Upper lobe of left lung (tissue), 6 donors: ENCODE measurements around the gene LINGO1. TPM values are rescaled to one million over a fixed set of nuclear protein-coding genes. Genes with fewer than 3 reads are reported as not detected.

Experiments
- ATAC-seq, 2 donors: fragments of 200-7000 bp; cut with Tn5 transposase; one replicate each; pipeline ENCODE4 v1.9.1; 2022; ENCODE audit warnings: mild to moderate bottlenecking in 2 of 2, moderate library complexity in 2 of 2; ENCODE audit not compliant: low FRiP score in 2 of 2
- DNase-seq, 2 donors: peaks; one replicate each; pipeline ENCODE4 v3.0.0-alpha.2; 2019 to 2020
- H3K27ac ChIP-seq, 4 donors: fragments of 200-600 bp; sonication (generic); one replicate each; pipeline ENCODE4 v1.5.1; 2016 to 2019
- H3K27me3 ChIP-seq, 4 donors: fragments of 200-600 bp; sonication (generic); one replicate each; pipeline ENCODE4 v1.5.1; 2017 to 2019
- H3K36me3 ChIP-seq, 4 donors: fragments of 200-600 bp; sonication (generic); one replicate each; pipeline ENCODE4 v1.5.1; 2016 to 2019
- H3K4me1 ChIP-seq, 4 donors: fragments of 200-600 bp; sonication (generic); one replicate each; pipeline ENCODE4 v1.5.1; 2018 to 2019
- H3K4me3 ChIP-seq, 4 donors: fragments of 200-600 bp; sonication (generic); one replicate each; pipeline ENCODE4 v1.5.1; 2017 to 2019; ENCODE audit warnings: mild to moderate bottlenecking in 2 of 4, moderate library complexity in 1 of 4
- H3K9me3 ChIP-seq, 4 donors: fragments of 200-600 bp; sonication (generic); one replicate each; pipeline ENCODE4 v1.5.1; 2018 to 2019
- EP300 ChIP-seq, 4 donors: sonication (generic); formaldehyde crosslinking; IDR thresholded peaks; one replicate each; pipeline ENCODE4 v1.5.1; 2017; ENCODE audit warnings: antibody characterized with exemption in 4 of 4, control low read depth in 2 of 4
- POLR2A ChIP-seq, 4 donors: fragments of 450-650 bp; IDR thresholded peaks; one replicate each; pipeline ENCODE4 v1.5.1; 2016 to 2017; ENCODE audit warnings: antibody characterized with exemption in 4 of 4, mild to moderate bottlenecking in 2 of 4
- POLR2AphosphoS5 ChIP-seq, 2 donors: sonication (generic); formaldehyde crosslinking; IDR thresholded peaks; one replicate each; pipeline ENCODE4 v1.5.1; 2017; ENCODE audit warnings: antibody characterized with exemption in 2 of 2
- WGBS, 2 donors: methylation state at CpG; one replicate each; pipeline ENCODE4 v1.1.5; 2017 to 2018; 5-methylcytosine and 5-hydroxymethylcytosine counted together
- total RNA-seq, 6 donors: library from RNA; depleted of rRNA in 4 of 6; stranded (reverse); fragments of >200 nt in 4 of 6; gene quantifications; one replicate each; pipeline versions ENCODE4 v1.1.0 to v1.2.1, GENCODE V29; 2016 to 2021
- TF ChIP-seq, protein P1 (sequence below), 6 experiments: fragments of 450-650 bp in 4 of 6; fragments of 200-600 bp in 2 of 6; sonication (generic) in 2 of 6; IDR thresholded peaks; one replicate each; pipeline ENCODE4 v1.5.1; 2016 to 2019; ENCODE audit warnings: antibody characterized with exemption in 6 of 6
- donor health status: DM: no; HTN: no; CAD: no; lungs with moderate emphysema.
- donor health status: DM: no; HTN: yes; CAD: no; lungs with severe emphysema.

The LINGO1 gene
- total RNA-seq, 6 donors from 2014 or later, result 0.15 to 0.84 (median 0.43) TPM; not detected in 2

DNA sequence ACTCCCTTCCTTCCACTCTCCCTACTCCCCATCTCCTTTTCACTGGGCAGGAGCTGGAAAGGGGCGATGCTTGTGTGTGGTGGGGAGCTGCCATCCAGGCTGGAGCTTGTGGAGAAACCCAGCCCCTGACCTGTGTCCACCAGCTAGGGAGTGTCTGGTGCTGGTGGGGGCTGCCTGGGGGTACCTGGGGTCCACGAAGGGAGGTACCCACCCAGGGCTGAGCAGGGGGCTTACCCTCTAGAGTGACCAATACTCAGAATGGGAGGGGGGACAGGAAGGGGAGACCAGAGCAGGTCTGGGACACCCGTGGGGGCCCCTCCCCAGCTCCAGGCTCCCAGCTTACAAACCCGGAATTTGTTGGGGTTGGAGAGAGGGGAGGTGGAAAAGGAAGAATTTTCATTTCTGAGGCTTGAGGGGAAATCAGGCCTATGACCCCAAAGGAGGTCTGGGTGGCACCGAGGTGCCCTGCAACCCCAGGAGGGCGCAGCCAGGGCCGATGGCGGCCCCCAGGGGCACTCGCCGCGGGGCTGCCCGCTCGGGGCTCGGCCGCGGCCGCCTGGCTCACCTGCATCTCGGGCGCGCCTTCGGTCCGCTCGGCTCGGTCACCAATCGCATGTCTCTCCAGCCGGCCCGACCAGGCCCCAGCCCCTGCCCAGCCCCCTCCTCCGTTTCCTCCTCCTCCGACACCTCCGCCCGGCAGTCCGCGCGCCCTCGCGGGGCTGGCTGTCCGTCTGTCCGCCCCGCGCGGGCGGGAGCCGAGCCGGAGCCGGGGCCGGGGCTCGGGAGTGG is 773 bp downstream of the LINGO1 start:
- ATAC-seq (no peak), DNase-seq (peak in 1 of 2 donors; percentile 85)
- H3K4me3 ChIP-seq, result peak overlapping the region in 3 of 4 donors; percentile 42 to 53 (median 46)

DNA sequence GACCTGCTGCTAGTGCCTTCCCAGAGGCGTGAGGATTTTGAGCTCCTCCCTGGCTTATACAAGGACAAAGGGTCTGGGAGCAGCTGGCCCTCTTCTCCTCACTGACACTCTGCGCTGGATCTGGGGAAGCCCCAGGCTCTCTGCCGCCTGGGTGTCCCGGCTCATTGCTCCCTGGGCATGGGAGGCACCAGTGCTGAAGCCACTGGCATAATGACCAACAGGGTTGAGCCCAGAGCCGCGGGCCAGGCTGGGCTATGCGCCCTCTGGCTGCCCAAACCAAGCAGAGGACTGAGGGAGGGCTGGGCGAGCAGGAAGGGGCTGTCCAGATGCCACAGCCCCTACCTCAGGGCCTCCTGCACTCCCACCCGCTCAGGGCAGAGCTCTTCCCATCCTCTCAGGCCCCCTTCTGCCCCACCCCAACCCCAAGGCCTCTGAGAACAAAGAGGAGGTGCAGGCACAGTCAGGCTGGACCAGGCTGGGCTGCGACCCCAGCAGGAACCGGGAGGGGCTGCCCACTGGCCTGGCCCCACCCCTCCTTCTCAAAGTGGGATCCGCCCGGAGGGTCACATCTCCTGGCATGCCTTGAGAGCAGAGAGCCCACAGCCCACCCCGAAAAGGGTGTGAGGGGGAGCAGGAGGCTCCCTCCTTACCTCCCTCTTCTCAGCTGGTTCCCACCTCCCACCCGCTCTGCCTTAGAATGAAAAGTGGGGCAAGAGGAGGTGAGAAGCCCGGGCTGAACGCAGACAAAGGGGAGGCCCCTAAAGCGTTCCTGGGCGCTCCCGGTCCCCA is 1.6 kb downstream of the LINGO1 start:
- whole genome bisulfite sequencing, 2 donors, result 24 to 29% methylated on average over 9 to 20 of the region's 20 CpGs
- Histone ChIP-seq H3K36me3 (no peaks in the 10 kb centered on the region), H3K27me3 (peaks cover 2 to 47% (median 22%) of the 10 kb centered on the region in 4 donors), H3K9me3 (no peaks in the 10 kb centered on the region), H3K4me3 (no peak overlapping the region), H3K4me1 (peaks cover 14 to 37% (median 27%) of the 10 kb centered on the region in 4 donors), H3K27ac (no peak overlapping the region)
- peak in 1 of 2 donors; percentile 73 for DNase-seq
- ATAC-seq, result no peak
- TF ChIP-seq POLR2A (IDR thresholded peaks at IDR 0.05) (no peak), POLR2AphosphoS5 (IDR thresholded peaks at IDR 0.05) (no peak), EP300 (IDR thresholded peaks at IDR 0.05) (no peak)
- TF ChIP-seq, protein P1, sequence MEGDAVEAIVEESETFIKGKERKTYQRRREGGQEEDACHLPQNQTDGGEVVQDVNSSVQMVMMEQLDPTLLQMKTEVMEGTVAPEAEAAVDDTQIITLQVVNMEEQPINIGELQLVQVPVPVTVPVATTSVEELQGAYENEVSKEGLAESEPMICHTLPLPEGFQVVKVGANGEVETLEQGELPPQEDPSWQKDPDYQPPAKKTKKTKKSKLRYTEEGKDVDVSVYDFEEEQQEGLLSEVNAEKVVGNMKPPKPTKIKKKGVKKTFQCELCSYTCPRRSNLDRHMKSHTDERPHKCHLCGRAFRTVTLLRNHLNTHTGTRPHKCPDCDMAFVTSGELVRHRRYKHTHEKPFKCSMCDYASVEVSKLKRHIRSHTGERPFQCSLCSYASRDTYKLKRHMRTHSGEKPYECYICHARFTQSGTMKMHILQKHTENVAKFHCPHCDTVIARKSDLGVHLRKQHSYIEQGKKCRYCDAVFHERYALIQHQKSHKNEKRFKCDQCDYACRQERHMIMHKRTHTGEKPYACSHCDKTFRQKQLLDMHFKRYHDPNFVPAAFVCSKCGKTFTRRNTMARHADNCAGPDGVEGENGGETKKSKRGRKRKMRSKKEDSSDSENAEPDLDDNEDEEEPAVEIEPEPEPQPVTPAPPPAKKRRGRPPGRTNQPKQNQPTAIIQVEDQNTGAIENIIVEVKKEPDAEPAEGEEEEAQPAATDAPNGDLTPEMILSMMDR (IDR thresholded peaks at IDR 0.05), result no peak

More for the DNA sequence above, 773 bp downstream of the LINGO1 start:
- 0 to 18% methylated on average over 3 to 5 of the region's 47 CpGs for WGBS, 2 donors
- Histone ChIP-seq H3K4me1 (peaks cover 14 to 37% (median 27%) of the 10 kb centered on the region in 4 donors), H3K36me3 (no peaks in the 10 kb centered on the region), H3K27me3 (peaks cover 2 to 47% (median 22%) of the 10 kb centered on the region in 4 donors), H3K27ac (no peak overlapping the region), H3K9me3 (no peaks in the 10 kb centered on the region)
- TF ChIP-seq POLR2AphosphoS5 (IDR thresholded peaks at IDR 0.05), result no peak
- TF ChIP-seq EP300 (IDR thresholded peaks at IDR 0.05), result no peak
- TF ChIP-seq POLR2A (IDR thresholded peaks at IDR 0.05), result no peak
- TF ChIP-seq, protein P1 (IDR thresholded peaks at IDR 0.05), result no peak

DNA sequence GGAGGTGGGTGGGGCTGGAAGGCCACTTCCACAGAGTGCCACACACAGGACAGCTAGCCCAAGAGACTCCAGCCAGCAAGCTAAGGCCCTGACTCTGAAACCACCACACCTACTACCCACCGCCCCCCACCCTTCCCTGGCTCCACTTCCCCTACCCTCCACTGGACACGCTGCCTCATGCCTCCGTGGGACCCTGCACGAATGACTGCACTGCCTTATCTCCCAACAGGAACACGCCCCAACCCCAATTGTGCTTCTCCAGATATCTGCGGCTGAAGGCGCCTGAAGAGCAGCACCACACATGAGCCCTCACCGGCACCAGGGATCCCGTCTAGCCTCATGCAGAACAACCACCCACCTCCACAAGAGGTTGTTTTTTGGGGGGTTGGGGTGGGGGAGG is 2.7 kb downstream of the LINGO1 start:
- Histone ChIP-seq H3K27ac (no peak overlapping the region), H3K4me1 (peaks cover 14 to 37% (median 27%) of the 10 kb centered on the region in 4 donors), H3K4me3 (no peak overlapping the region), H3K9me3 (no peaks in the 10 kb centered on the region), H3K36me3 (no peaks in the 10 kb centered on the region), H3K27me3 (peaks cover 2 to 47% (median 21%) of the 10 kb centered on the region in 4 donors)
- DNase-seq (no peak), ATAC-seq (no peak)
- no peak for TF ChIP-seq POLR2A (IDR thresholded peaks at IDR 0.05)
- TF ChIP-seq, protein P1 (IDR thresholded peaks at IDR 0.05), result no peak
- no peak for TF ChIP-seq POLR2AphosphoS5 (IDR thresholded peaks at IDR 0.05)
- no peak for TF ChIP-seq EP300 (IDR thresholded peaks at IDR 0.05)
- WGBS, 2 donors, result 77 to 85% methylated on average over 7 to 9 of the region's 9 CpGs

DNA sequence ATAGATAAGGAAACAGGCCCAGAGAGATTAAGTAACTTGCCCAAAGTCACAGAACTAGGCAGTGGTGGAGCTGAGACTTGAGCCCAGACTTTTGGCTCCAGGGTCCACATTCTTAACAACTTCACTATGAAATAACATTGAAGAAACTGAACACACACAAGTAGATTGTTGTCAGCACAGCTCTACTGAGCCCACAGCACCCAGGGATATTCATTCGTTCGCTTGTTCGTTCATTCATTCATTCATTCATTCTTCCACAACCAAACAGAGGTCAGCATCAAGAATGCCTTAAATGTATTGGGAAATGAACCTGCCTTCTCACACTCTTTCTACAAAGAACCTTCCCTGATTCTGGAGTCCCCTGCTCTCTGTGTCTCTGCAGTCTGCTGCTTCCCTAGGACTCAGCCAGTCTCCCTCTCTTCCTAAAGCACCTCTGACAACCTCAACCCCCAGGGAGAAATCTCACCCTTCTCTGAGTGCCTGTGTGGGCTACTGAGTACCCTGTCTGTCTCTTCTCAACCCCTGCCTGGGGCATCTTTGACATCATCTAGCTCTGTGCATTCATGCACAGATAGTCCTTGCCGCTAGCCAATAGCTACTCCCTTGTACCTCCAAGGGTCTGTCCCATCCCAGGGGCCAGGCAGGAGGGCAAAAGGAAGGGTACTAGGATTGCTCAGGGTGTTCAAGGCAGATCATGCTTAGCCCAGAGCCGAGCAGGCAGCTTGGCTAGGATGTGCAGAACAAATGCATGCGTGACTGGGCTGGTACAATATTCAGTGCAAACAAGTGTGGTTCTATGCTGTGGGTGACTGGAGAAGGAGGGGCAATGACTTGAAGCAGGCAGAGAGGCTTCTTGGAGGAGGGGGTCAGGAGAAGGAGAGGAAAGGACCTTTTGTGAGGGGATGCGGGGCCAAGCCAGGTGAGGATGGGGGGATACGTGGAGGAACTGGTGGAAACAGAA is 3.4 kb downstream of the LINGO1 start:
- Histone ChIP-seq H3K4me3 (no peak overlapping the region), H3K4me1 (peaks cover 10 to 32% (median 22%) of the 10 kb centered on the region in 4 donors), H3K27ac (no peak overlapping the region), H3K36me3 (no peaks in the 10 kb centered on the region), H3K27me3 (peaks cover 0 to 42% (median 18%) of the 10 kb centered on the region in 4 donors), H3K9me3 (no peaks in the 10 kb centered on the region)
- WGBS, 2 donors, result 88 to 92% methylated on average over 8 of the region's 8 CpGs
- no peak for DNase-seq
- TF ChIP-seq, protein P1 (IDR thresholded peaks at IDR 0.05), result no peak
- TF ChIP-seq EP300 (IDR thresholded peaks at IDR 0.05) (no peak), POLR2AphosphoS5 (IDR thresholded peaks at IDR 0.05) (no peak), POLR2A (IDR thresholded peaks at IDR 0.05) (no peak)
- no peak for ATAC-seq
